ENCODE measurements around the gene CSTPP1.

DNA sequence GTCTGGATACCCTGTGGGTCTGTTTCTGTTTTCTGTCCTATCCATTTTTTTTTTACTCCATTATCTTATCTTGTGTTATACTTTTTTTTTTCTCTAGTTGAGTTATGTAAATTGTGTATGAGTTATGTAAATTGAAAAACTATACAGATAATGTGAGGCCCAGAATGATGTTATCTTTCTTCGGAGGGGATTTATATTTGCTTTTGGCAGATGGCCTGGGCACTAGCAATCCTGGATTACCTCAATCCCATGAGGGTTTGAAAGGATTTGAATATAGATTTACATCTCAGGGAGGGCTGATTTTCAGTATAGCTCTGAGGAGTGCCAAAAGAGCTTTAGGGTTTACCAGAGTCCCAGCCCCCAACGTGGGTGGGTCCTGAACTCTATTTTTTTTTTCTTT lies 71.0 kb downstream of the CSTPP1 start:
- TF ChIP-seq OSR1 (CRISPR knock-in tag; IDR thresholded peaks at IDR 0.05) (no peak), ZFP3 (CRISPR knock-in tag; IDR thresholded peaks at IDR 0.05) (no peak), CSDC2 (CRISPR knock-in tag; IDR thresholded peaks at IDR 0.05) (no peak), RARB (CRISPR knock-in tag; IDR thresholded peaks at IDR 0.05) (no peak)
- TF ChIP-seq, protein P1, sequence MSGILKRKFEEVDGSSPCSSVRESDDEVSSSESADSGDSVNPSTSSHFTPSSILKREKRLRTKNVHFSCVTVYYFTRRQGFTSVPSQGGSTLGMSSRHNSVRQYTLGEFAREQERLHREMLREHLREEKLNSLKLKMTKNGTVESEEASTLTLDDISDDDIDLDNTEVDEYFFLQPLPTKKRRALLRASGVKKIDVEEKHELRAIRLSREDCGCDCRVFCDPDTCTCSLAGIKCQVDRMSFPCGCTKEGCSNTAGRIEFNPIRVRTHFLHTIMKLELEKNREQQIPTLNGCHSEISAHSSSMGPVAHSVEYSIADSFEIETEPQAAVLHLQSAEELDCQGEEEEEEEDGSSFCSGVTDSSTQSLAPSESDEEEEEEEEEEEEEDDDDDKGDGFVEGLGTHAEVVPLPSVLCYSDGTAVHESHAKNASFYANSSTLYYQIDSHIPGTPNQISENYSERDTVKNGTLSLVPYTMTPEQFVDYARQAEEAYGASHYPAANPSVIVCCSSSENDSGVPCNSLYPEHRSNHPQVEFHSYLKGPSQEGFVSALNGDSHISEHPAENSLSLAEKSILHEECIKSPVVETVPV (CRISPR knock-in tag; IDR thresholded peaks at IDR 0.05) = no peak; the same call in 1 of the 2 replicates
- TF ChIP-seq, protein P2, sequence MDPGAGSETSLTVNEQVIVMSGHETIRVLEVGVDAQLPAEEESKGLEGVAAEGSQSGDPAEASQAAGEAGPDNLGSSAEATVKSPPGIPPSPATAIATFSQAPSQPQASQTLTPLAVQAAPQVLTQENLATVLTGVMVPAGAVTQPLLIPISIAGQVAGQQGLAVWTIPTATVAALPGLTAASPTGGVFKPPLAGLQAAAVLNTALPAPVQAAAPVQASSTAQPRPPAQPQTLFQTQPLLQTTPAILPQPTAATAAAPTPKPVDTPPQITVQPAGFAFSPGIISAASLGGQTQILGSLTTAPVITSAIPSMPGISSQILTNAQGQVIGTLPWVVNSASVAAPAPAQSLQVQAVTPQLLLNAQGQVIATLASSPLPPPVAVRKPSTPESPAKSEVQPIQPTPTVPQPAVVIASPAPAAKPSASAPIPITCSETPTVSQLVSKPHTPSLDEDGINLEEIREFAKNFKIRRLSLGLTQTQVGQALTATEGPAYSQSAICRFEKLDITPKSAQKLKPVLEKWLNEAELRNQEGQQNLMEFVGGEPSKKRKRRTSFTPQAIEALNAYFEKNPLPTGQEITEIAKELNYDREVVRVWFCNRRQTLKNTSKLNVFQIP (CRISPR knock-in tag; IDR thresholded peaks at IDR 0.05; ENCODE audit: borderline replicate concordance, low read depth) = no peak
- TF ChIP-seq, protein P3, sequence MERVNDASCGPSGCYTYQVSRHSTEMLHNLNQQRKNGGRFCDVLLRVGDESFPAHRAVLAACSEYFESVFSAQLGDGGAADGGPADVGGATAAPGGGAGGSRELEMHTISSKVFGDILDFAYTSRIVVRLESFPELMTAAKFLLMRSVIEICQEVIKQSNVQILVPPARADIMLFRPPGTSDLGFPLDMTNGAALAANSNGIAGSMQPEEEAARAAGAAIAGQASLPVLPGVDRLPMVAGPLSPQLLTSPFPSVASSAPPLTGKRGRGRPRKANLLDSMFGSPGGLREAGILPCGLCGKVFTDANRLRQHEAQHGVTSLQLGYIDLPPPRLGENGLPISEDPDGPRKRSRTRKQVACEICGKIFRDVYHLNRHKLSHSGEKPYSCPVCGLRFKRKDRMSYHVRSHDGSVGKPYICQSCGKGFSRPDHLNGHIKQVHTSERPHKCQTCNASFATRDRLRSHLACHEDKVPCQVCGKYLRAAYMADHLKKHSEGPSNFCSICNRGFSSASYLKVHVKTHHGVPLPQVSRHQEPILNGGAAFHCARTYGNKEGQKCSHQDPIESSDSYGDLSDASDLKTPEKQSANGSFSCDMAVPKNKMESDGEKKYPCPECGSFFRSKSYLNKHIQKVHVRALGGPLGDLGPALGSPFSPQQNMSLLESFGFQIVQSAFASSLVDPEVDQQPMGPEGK (CRISPR knock-in tag; IDR thresholded peaks at IDR 0.05; ENCODE audit: borderline replicate concordance) = no peak
